ENCODE measurements around the gene CYP11A1.

The CYP11A1 gene

GRCh38 chr15:74396146-74396438 is 28.6 kb upstream of the CYP11A1 start:
- DNase-seq (ENCODE audit: extremely low read depth, low read depth): no peak
- no peak for TF ChIP-seq CTCF (IDR thresholded peaks at IDR 0.05; ENCODE audit: low read depth, low read length)

- no peak for TF ChIP-seq CTCF (IDR thresholded peaks at IDR 0.05; ENCODE audit: low read depth, low read length)
- DNase-seq (ENCODE audit: extremely low read depth, low read depth): no peak
Observed at GRCh38 chr15:74395319-74396145, 28.1 kb upstream of the CYP11A1 start.

DNA sequence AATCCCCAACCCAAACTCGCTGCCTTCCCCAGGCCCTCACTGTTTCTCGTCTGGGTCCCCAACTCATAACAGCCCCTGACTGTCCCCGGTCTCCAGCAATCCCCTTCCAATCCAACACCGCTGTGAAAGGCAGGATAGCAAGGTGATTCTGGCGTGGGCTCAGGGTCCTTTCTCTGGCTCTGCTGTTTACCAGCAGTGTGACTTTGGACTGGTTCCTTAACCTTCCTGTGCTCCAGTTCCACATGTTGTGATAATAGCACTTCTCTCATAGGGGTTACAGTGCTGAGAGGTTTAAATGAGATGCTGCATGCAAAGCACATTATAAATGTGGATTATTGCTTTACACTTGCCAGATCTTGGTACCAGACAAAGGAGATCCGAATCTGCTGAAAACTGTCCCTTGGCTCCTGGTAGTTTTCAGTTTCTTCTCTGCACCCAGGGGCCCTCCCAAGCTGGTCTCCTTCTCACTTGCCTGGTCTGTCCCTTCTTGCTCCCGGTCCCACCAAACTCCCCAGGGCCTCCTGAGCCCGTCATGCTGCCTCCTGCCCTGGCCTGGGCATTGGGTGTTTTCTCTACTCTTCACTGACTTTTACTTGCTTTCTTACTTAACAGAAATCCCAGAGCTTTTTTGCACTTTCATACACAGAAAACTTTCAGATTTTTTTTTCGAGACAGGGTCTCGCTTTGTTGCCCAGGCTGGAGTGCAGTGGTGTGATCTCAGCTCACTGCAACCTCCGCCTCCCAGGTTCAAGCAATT is 26.8 kb upstream of the CYP11A1 start:
- no peak for DNase-seq (ENCODE audit: extremely low read depth, low read depth)
- TF ChIP-seq CTCF (IDR thresholded peaks at IDR 0.05; ENCODE audit: low read depth, low read length): no peak

DNA sequence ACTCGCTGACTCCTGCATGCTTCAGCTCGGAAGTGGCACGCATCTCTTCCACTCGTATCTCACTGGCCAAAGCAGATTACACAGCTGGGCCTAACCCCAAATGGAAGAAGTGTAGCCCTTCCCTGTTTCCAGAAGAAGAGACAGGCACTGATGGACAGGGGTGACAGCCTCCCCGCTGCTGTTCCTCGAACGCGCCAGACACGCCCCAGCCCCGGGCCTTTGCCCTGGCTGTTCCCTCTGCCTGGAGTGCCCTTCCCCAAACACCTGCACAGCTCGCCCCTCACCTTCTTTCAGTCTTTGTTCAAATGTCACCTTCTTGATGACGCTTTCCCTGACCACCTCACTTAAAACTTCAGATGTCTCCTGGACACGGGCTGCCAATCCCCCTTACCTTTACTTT is 26.0 kb upstream of the CYP11A1 start:
- TF ChIP-seq CTCF (IDR thresholded peaks at IDR 0.05; ENCODE audit: low read depth, low read length): no peak

DNA sequence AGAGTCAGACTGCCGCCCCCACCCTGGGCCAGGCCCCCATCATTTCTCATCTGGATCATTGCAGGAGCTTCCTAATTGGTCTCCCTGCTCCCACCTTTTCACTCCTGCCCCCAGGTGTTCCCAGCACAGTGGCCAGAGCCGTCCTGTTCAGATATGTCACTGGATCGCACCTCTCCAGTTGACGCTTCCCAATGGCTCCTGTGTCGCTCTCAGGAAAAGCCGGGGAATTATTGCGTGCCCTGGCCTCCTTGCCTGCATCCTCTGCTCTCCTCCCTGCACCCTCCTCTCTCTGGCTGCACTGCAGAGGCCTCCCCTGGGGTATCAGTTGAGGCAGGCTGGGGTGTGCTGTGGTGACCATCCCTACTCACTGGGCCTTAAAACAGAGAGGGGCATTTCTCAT is 25.5 kb upstream of the CYP11A1 start:
- no peak for DNase-seq (ENCODE audit: extremely low read depth, low read depth)
- no peak for TF ChIP-seq CTCF (IDR thresholded peaks at IDR 0.05; ENCODE audit: low read depth, low read length)

More for the DNA sequence above, 26.0 kb upstream of the CYP11A1 start:
- DNase-seq (ENCODE audit: extremely low read depth, low read depth): no peak

GRCh38 chr15:74392451-74392830 is 25.0 kb upstream of the CYP11A1 start:
- TF ChIP-seq CTCF (IDR thresholded peaks at IDR 0.05; ENCODE audit: low read depth, low read length): no peak
- no peak for DNase-seq (ENCODE audit: extremely low read depth, low read depth)

Data from AG09319 (cell line).